ENCODE results near the gene STYXL2.

Gene STYXL2

DNA sequence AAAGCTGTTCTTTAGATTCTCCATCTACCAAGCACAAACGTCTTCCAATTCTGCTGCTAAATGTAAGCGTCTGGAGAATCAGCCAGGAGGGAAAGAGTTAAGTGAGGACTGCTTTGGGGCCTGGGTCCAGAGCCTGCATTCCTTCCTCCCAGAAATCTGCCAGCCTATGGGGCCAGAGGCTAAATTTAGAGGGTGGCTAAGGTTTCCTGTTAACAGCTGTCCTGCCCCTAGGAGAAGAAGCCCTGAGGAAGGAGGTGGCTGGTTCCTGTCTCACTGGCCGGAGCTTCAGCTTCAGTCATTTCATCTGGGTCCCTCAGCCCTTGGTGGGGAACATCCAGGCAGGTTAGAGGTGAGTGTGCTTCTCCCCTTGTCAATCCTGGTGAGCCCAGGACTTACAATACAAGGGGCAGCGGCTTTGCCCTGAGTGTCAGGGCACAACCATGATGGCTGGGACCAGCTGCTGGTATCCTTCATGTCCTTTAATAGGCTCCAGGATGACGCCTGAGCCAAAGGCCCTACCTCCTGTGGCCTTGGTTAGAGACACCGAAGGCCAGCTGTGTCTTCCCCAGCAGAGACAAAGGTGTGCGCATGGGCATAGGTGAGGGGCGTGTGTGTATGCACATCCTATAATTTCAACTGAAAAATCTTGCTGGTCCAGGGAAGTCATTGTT lies at the start of gene STYXL2:
TSS of gene STYXL2 (plus strand) at position 230 of the 671 bp plus-strand sequence. CDS start 775 bp downstream, outside the sequence.
- Mint-ChIP-seq H3K4me1 (ENCODE audit: low read depth) (peaks cover 13% of the 10 kb centered on the region), H3K9me3 (no peaks in the 10 kb centered on the region), H3K4me3 (no peak within 1 kb of the TSS), H3K36me3 (ENCODE audit: low read depth) (peaks cover 4% of the 10 kb centered on the region), H3K27me3 (ENCODE audit: low read depth) (no peaks in the 10 kb centered on the region), H3K27ac (no peak within 1 kb of the TSS)
- no peak for DNase-seq (ENCODE audit: low spot score)

GRCh38 chr1:167051907-167052306 lies 42.0 kb upstream of the STYXL2 start:
- H3K27ac Mint-ChIP-seq: no peak overlapping the region
- no peak for DNase-seq (ENCODE audit: low spot score)

DNA sequence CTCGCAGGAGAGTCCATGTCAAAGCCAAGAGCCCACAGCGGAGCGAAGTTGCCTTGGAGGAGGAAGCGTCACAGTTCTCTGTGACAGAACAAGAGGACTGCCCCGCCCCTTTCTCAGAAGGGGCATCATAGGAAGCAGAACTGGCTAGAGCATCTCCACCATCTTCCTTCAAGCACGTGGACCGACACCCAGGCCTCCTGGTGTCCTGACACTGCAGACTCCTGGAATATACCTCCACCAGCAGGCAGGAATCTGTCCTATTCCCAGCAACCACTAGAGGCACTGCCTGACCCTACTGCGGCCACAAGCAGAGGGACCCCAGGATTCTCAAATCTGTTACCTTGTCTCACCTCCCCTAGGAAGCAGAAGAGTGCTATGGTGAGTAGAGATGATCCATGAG lies 41.5 kb upstream of the STYXL2 start:
- H3K4me3 Mint-ChIP-seq: no peak overlapping the region
- no peaks in the 10 kb centered on the region for H3K36me3 Mint-ChIP-seq (ENCODE audit: low read depth)
- H3K4me1 Mint-ChIP-seq (ENCODE audit: low read depth): no peaks in the 10 kb centered on the region
- H3K27me3 Mint-ChIP-seq (ENCODE audit: low read depth): no peaks in the 10 kb centered on the region
- no peaks in the 10 kb centered on the region for H3K9me3 Mint-ChIP-seq
- DNase-seq (ENCODE audit: low spot score): no peak
- no peak overlapping the region for H3K27ac Mint-ChIP-seq

More at GRCh38 chr1:167051907-167052306, 42.0 kb upstream of the STYXL2 start:
- Mint-ChIP-seq H3K9me3 (no peaks in the 10 kb centered on the region), H3K36me3 (ENCODE audit: low read depth) (no peaks in the 10 kb centered on the region), H3K4me1 (ENCODE audit: low read depth) (no peaks in the 10 kb centered on the region), H3K27me3 (ENCODE audit: low read depth) (peaks cover 3% of the 10 kb centered on the region), H3K4me3 (no peak overlapping the region)

DNA sequence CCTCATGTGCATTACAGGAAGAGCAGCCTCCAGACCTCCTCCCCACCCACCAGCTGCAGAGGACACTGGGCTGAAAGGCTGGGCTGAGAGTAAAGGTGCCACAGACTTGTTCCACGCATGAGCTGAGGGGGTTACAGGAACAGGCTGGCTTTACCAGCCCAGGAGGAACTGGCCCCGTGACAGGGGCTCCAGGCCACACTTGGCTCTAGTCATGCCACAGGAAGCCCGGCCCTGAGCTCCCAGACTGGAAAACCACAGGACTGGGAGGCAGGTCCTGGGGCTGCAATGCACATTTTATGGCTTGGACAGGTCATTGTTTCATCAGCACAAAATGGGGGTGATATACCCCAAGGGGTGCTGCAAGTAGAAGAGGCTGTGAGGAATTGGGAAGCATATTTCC lies 39.3 kb upstream of the STYXL2 start:
- Mint-ChIP-seq H3K27ac (no peak overlapping the region), H3K4me1 (ENCODE audit: low read depth) (peaks cover 7% of the 10 kb centered on the region), H3K9me3 (no peaks in the 10 kb centered on the region), H3K36me3 (ENCODE audit: low read depth) (no peaks in the 10 kb centered on the region), H3K4me3 (no peak overlapping the region), H3K27me3 (ENCODE audit: low read depth) (no peaks in the 10 kb centered on the region)
- DNase-seq (ENCODE audit: low spot score): no peak

DNA sequence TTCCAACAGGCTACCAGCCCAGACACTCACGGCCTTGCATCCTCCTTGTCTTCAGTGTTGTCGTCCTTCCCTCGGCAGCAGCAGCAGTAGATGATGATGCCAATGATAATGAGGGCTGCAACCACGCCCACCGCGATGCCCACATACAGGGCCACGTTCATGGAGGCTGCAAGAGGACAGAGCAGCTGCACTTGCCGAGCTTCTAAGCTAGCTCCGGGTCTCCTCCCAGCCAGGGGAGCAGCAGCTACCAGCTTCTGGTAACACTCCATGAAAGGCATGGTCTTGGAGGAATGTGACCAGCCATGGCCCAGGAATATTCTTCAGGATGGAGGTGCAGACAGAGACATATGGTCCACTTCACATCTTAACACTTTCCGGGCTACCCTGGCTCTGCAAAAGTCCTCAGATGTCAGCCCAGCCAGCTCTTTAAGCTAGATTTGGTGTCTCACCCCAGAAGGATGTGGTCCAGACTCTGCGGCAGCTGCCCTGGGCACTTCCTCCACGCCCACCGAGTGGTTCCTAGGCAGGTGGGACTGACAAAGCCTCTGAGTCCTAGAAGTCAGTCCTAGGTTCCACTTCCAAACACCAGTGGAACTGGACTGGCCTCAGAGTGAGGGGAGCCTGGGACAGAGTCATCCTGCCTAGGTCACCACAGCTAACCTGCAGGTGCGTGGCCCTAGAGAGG lies 38.8 kb upstream of the STYXL2 start:
- no peak overlapping the region for H3K4me3 Mint-ChIP-seq
- H3K27me3 Mint-ChIP-seq (ENCODE audit: low read depth): no peaks in the 10 kb centered on the region
- H3K36me3 Mint-ChIP-seq (ENCODE audit: low read depth): no peaks in the 10 kb centered on the region
- H3K9me3 Mint-ChIP-seq: no peaks in the 10 kb centered on the region
- H3K27ac Mint-ChIP-seq: no peak overlapping the region
- H3K4me1 Mint-ChIP-seq (ENCODE audit: low read depth): peaks cover 7% of the 10 kb centered on the region
- DNase-seq (ENCODE audit: low spot score): no peak

DNA sequence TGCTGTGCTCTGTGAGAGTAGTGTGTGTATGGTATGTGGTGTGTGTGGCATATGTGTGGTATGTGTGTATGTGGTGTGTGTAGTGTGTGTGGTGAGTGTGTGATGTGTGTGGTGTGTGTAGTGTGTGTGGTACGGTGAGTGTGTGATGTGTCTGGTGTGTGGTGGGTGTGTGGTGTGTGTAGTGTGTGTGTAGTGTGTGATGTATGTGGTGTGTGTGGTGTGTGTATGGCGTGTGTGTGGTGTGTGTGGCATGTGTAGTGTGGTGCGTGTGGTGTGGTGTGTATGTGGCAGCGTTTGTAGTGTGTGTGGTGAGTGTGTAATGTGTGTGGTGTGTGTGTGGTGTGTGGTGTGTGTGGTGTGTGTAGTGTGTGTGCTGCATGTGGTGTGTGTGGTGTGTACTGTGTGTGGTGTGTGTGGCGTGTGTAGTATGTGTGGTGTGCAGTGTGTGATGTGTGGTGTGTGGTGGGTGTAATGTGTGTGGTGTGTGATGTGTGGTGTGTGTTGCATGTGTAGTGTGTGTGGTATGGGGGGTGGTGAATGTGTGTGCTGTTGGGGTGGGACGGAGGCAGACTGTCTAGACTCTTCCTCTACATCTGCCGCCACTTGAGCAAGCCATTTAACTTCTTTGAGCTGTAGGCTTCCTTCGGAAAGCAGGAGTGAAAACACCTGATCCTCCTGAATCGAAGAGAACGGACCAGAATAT lies 37.2 kb upstream of the STYXL2 start:
- no peaks in the 10 kb centered on the region for H3K27me3 Mint-ChIP-seq (ENCODE audit: low read depth)
- H3K36me3 Mint-ChIP-seq (ENCODE audit: low read depth): no peaks in the 10 kb centered on the region
- peaks cover 7% of the 10 kb centered on the region for H3K4me1 Mint-ChIP-seq (ENCODE audit: low read depth)
- H3K9me3 Mint-ChIP-seq: no peaks in the 10 kb centered on the region
- H3K27ac Mint-ChIP-seq: no peak overlapping the region
- no peak for DNase-seq (ENCODE audit: low spot score)
- H3K4me3 Mint-ChIP-seq: no peak overlapping the region

GRCh38 chr1:167057241-167057688 lies 36.6 kb upstream of the STYXL2 start:
- DNase-seq (ENCODE audit: low spot score): peak; percentile 23
- Mint-ChIP-seq H3K27me3 (ENCODE audit: low read depth) (no peaks in the 10 kb centered on the region), H3K27ac (no peak overlapping the region), H3K4me3 (no peak overlapping the region), H3K4me1 (ENCODE audit: low read depth) (peaks cover 7% of the 10 kb centered on the region), H3K9me3 (no peaks in the 10 kb centered on the region), H3K36me3 (ENCODE audit: low read depth) (no peaks in the 10 kb centered on the region)

DNA sequence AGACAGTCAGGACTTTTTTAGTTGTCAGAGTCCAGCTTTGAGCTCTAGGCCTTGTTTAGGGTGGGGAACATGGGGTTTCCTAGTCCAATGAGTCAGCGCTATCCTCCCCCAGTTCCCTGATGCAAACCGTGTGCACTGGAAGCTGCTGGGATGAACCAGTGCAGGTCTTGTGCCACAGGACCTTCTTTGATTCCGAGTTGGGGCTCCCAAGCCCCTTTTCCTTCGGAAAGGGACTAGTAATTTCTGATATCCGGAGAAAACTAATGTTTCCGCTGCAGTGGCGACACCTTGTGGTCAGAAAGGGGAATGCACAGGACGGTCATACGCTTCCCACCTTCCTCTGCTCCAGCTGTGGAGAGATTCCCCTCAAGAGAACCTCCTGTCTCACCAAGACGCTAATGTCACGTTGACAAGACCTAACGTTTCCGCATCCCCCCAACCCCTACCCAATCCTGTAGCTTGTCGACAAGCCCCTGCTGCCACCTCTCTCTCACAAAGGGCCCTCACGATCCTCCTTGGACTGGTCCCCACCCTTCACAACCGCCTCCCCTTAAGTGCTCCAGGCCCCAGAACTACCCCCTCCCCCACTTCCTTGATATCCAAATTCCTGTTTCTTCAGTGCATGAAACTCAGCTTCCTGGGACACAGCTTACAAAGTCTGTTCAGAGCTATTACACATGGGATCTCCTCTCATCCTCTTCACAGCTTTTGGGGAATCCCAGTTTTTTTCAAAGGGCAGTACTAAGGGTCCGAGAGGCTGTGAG lies 34.6 kb upstream of the STYXL2 start:
- Mint-ChIP-seq H3K36me3 (ENCODE audit: low read depth) (no peaks in the 10 kb centered on the region), H3K27ac (no peak overlapping the region), H3K4me1 (ENCODE audit: low read depth) (peaks cover 7% of the 10 kb centered on the region), H3K27me3 (ENCODE audit: low read depth) (no peaks in the 10 kb centered on the region), H3K4me3 (no peak overlapping the region), H3K9me3 (no peaks in the 10 kb centered on the region)
- peak; percentile 59 for DNase-seq (ENCODE audit: low spot score)

DNA sequence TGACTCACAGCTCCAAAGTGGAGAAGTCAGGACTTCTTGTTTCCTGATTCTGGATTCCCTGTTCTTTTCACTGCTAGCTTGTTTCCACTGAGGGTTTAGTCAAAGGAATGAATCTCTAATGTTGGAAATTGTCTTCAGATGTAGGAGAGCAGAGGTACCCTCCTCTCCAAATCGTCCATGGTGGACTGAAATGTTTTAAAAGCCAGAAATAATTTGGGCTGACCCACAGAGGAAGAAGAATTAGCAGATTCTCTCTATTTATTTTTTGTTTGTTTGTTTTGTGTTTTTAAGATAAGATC lies 34.1 kb upstream of the STYXL2 start:
- H3K4me3 Mint-ChIP-seq: no peak overlapping the region
- no peak overlapping the region for H3K27ac Mint-ChIP-seq
- H3K4me1 Mint-ChIP-seq (ENCODE audit: low read depth): peaks cover 7% of the 10 kb centered on the region
- no peak for DNase-seq (ENCODE audit: low spot score)
- H3K27me3 Mint-ChIP-seq (ENCODE audit: low read depth): no peaks in the 10 kb centered on the region
- H3K9me3 Mint-ChIP-seq: no peaks in the 10 kb centered on the region
- no peaks in the 10 kb centered on the region for H3K36me3 Mint-ChIP-seq (ENCODE audit: low read depth)

DNA sequence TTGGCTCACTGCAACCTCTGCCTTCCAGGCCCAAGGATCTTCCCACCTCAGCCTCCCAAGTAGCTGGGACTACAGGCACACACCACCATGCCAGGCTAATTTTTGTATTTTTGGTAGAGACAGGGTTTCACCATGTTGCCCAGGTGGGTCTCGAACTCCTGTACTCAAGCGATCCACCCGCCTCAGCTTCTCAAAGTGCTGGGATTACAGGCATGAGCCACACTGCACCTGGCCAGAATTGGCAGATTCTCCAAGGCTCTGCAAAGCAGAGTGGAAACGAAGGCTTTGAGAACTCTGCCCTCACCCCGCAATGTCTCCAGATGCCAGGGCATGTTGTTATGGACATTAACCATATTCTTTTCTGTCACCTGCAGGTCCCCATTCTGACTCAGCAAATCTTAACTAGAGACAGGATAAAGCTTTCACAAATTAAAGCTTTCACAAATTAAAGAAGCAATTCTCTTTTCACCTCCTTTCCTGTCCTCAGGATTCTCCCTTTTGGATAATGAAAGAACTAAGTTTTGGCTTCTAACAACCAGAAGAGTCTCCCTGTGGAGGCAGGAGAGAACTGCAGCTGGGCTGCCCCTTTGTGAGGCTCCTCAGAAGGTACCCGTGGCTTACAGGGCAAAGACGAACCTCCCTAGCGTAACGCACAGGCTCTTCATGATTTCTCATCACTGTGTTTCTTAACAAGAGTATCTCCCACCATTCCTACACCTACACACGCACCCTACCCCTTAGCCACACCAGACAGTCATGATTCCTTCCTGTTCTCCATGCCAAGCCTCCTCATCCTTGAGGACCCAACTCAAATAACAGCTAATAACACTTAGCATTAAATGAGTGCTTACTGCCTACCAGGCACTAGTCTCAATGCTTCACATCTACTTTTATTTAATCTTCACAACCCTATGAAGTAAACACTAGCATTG lies 33.5 kb upstream of the STYXL2 start:
- no peak overlapping the region for H3K4me3 Mint-ChIP-seq
- H3K27ac Mint-ChIP-seq: no peak overlapping the region

DNA sequence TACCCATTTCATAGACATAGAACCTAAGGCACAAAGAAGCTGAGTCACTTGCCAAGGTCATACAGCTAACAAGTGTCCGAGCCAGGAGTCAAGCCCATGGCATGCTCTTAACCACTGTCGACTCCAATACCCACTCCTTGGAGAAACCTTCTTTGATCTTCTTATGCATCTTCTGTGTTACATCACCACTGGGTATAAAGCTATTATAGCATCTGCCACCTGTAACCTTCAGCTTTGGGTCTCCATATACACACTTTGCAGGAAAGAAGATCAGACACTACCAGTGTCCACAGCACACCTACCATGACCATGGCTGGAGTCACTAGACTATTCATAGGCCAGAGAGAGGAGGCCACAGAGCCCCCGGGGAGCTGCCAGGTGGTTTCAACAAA lies 32.8 kb upstream of the STYXL2 start:
- Mint-ChIP-seq H3K4me1 (ENCODE audit: low read depth) (peaks cover 7% of the 10 kb centered on the region), H3K9me3 (no peaks in the 10 kb centered on the region), H3K36me3 (ENCODE audit: low read depth) (no peaks in the 10 kb centered on the region), H3K27me3 (ENCODE audit: low read depth) (no peaks in the 10 kb centered on the region), H3K27ac (no peak overlapping the region), H3K4me3 (no peak overlapping the region)
- DNase-seq (ENCODE audit: low spot score): no peak

More for the DNA sequence above, 33.5 kb upstream of the STYXL2 start:
- no peak for DNase-seq (ENCODE audit: low spot score)
- Mint-ChIP-seq H3K36me3 (ENCODE audit: low read depth) (no peaks in the 10 kb centered on the region), H3K4me1 (ENCODE audit: low read depth) (peaks cover 7% of the 10 kb centered on the region), H3K9me3 (no peaks in the 10 kb centered on the region), H3K27me3 (ENCODE audit: low read depth) (no peaks in the 10 kb centered on the region)

- H3K27me3 Mint-ChIP-seq (ENCODE audit: low read depth): no peaks in the 10 kb centered on the region
- DNase-seq (ENCODE audit: low spot score): no peak
- no peaks in the 10 kb centered on the region for H3K36me3 Mint-ChIP-seq (ENCODE audit: low read depth)
- no peaks in the 10 kb centered on the region for H3K9me3 Mint-ChIP-seq
- H3K4me3 Mint-ChIP-seq: no peak overlapping the region
- no peak overlapping the region for H3K27ac Mint-ChIP-seq
- H3K4me1 Mint-ChIP-seq (ENCODE audit: low read depth): peaks cover 1% of the 10 kb centered on the region
These were observed 29.3 kb upstream of the STYXL2 start for GRCh38 chr1:167064621-167065020.

GRCh38 chr1:167065471-167065870 lies 28.4 kb upstream of the STYXL2 start:
- H3K4me1 Mint-ChIP-seq (ENCODE audit: low read depth): peaks cover 1% of the 10 kb centered on the region
- no peak overlapping the region for H3K27ac Mint-ChIP-seq
- H3K9me3 Mint-ChIP-seq: no peaks in the 10 kb centered on the region
- no peaks in the 10 kb centered on the region for H3K27me3 Mint-ChIP-seq (ENCODE audit: low read depth)
- no peaks in the 10 kb centered on the region for H3K36me3 Mint-ChIP-seq (ENCODE audit: low read depth)
- DNase-seq (ENCODE audit: low spot score): no peak
- no peak overlapping the region for H3K4me3 Mint-ChIP-seq

Data from T-helper 2 cell treated with Interferon-gamma antibody and Interleukin-4, amounts not matched to agents 5 μg/mL and 100 μg/mL, for 36 hours (primary cell).